Adrenal gland (tissue), 5 donors: ENCODE results near the gene IL12RB2.

Experiments
- POLR2A ChIP-seq, 2 donors: fragments of 450-650 bp; IDR thresholded peaks; one replicate each; pipeline ENCODE4 v1.6.1; 2017; ENCODE audit warnings: antibody characterized with exemption in 2 of 2, mild to moderate bottlenecking in 2 of 2, moderate library complexity in 1 of 2
- TF ChIP-seq, protein P1 (sequence below), 6 experiments: fragments of 450-650 bp in 4 of 6; fragments of 200-600 bp in 2 of 6; sonication (generic) in 1 of 6; IDR thresholded peaks; 1 replicate in 5 of 6; 2 replicates in 1 of 6; pipeline versions ENCODE4 v1.5.1 to v1.8.0; 2016 to 2021; ENCODE audit warnings: antibody characterized with exemption in 6 of 6, mild to moderate bottlenecking in 2 of 6, moderate library complexity in 1 of 6
- donor health status: DM: no; HTN: no; CAD: no.

- TF ChIP-seq, protein P1, sequence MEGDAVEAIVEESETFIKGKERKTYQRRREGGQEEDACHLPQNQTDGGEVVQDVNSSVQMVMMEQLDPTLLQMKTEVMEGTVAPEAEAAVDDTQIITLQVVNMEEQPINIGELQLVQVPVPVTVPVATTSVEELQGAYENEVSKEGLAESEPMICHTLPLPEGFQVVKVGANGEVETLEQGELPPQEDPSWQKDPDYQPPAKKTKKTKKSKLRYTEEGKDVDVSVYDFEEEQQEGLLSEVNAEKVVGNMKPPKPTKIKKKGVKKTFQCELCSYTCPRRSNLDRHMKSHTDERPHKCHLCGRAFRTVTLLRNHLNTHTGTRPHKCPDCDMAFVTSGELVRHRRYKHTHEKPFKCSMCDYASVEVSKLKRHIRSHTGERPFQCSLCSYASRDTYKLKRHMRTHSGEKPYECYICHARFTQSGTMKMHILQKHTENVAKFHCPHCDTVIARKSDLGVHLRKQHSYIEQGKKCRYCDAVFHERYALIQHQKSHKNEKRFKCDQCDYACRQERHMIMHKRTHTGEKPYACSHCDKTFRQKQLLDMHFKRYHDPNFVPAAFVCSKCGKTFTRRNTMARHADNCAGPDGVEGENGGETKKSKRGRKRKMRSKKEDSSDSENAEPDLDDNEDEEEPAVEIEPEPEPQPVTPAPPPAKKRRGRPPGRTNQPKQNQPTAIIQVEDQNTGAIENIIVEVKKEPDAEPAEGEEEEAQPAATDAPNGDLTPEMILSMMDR (IDR thresholded peaks at IDR 0.05): no peak
- no peak for TF ChIP-seq POLR2A (IDR thresholded peaks at IDR 0.05)
Measured at GRCh38 chr1:67377253-67377652, 69.6 kb downstream of the IL12RB2 start.
